Panc1 (cell line): ENCODE data around the gene ASCC1. TPM values are rescaled to one million over a fixed set of nuclear protein-coding genes. Genes with fewer than 3 reads are reported as not detected.

ENCODE experiments used
- ATAC-seq: fragments of 200-7000 bp; cut with Tn5 transposase; 2 replicates; pipeline ENCODE4 v1.9.1; 2020; ENCODE audit warnings: mild to moderate bottlenecking, moderate library complexity
- BruUV-seq: library from RNA; stranded (reverse); fragments of 400-500 nt; replicated peaks from 2 replicates; lab custom pipeline; 2021; lab: Mats Ljungman, UMichigan
- CTCF ChIA-PET: fragments of 300-600 bp; sonication (Branson Sonifier 250); formaldehyde crosslinking; loops from one replicate; lab custom pipeline; 2022; ENCODE audit warnings: antibody characterized with exemption; lab: Charles Lee
- POLR2A ChIA-PET: fragments of 300-600 bp; sonication (Branson Sonifier 250); formaldehyde crosslinking; loops from one replicate; lab custom pipeline; 2022; ENCODE audit warnings: antibody characterized with exemption; lab: Charles Lee
- DNase-seq: peaks from one replicate; pipeline ENCODE4 v3.0.0-alpha.2; 2010; ENCODE audit warnings: low read depth, low spot score
- H3K27ac ChIP-seq: 2 replicates; pipeline ENCODE4 v1.5.1; 2011; ENCODE audit warnings: mild to moderate bottlenecking, low read length, inconsistent platforms
- H3K27me3 ChIP-seq: fragments of 200-500 bp; sonication (Bioruptor generic); 2 replicates; pipeline ENCODE4 v1.6.0; 2014; ENCODE audit warnings: low read length, inconsistent platforms; ENCODE audit not compliant: control insufficient read depth, insufficient read depth
- H3K36me3 ChIP-seq: fragments of 200-500 bp; sonication (Bioruptor generic); 2 replicates; pipeline ENCODE4 v1.5.1; 2014; ENCODE audit warnings: inconsistent platforms, mild to moderate bottlenecking, low read length, moderate library complexity; ENCODE audit not compliant: control insufficient read depth, insufficient read depth
- H3K4me1 ChIP-seq: 2 replicates; pipeline ENCODE4 v1.5.1; 2011; ENCODE audit warnings: inconsistent platforms, mild to moderate bottlenecking, low read length, moderate library complexity; ENCODE audit not compliant: control insufficient read depth, insufficient read depth
- H3K4me3 ChIP-seq, 2 experiments: 2 replicates each; pipeline ENCODE4 v1.5.1; 2011 to 2012; ENCODE audit warnings: low read depth in 2 of 2, low read length in 2 of 2, mild to moderate bottlenecking in 2 of 2, inconsistent platforms in 1 of 2, moderate library complexity in 1 of 2
- H3K9me3 ChIP-seq: fragments of 200-500 bp; sonication (Bioruptor generic); 2 replicates; pipeline ENCODE4 v1.5.1; 2014; ENCODE audit warnings: low read depth, mild to moderate bottlenecking, inconsistent platforms, low read length, moderate library complexity; ENCODE audit not compliant: control insufficient read depth, insufficient read depth
- CTCF ChIP-seq: fragments of 450-650 bp; IDR thresholded peaks from 2 replicates; pipeline ENCODE4 v1.5.1; 2017; ENCODE audit warnings: mild to moderate bottlenecking
- POLR2AphosphoS5 ChIP-seq: IDR thresholded peaks from 2 replicates; pipeline ENCODE4 v1.6.1; 2012; ENCODE audit warnings: mild to moderate bottlenecking, low read depth, low read length, moderate library complexity
- REST ChIP-seq, 2 experiments: IDR thresholded peaks; 2 replicates each; pipeline ENCODE4 v1.6.1; 2011 to 2012; ENCODE audit warnings: low read depth in 2 of 2, control low read depth in 1 of 2, low read length in 1 of 2, mild to moderate bottlenecking in 1 of 2, moderate library complexity in 1 of 2; ENCODE audit not compliant: insufficient read depth in 1 of 2
- SIN3A ChIP-seq: IDR thresholded peaks from 2 replicates; pipeline ENCODE4 v1.6.1; 2012; ENCODE audit warnings: low read depth, mild to moderate bottlenecking, low read length, moderate library complexity, borderline replicate concordance; ENCODE audit not compliant: insufficient read depth
- TCF7L2 ChIP-seq: IDR thresholded peaks from 2 replicates; pipeline ENCODE4 v1.6.1; 2011; ENCODE audit warnings: mild to moderate bottlenecking, low read depth, low read length, inconsistent platforms
- in situ Hi-C: cut with HindIII; loops from 2 replicates; pipeline ENCODE4 v1.10.0; 2016; ENCODE audit warnings: low sequenced_read_pairs, low pct_unique_long_range_greater_than_20kb
- intact Hi-C: fragments of 100-400 bp; cut with micrococcal nuclease; formaldehyde crosslinking; loops from one replicate; pipeline ENCODE4 v1.10.0; 2022; ENCODE audit not compliant: unreplicated experiment
- total RNA-seq: library from RNA; stranded (reverse); gene quantifications from one replicate; pipeline ENCODE4 v1.2.1, GENCODE V29; 2021; ENCODE audit not compliant: unreplicated experiment

The ASCC1 gene
- total RNA-seq, 1 experiment from 2014 or later, result 114 TPM

- intact Hi-C loops, result no loop called here
- POLR2A ChIA-PET, result interaction anchor here (0.5 to 0.6 kb wide), 3 partner anchors 155 to 1422 kb away, joined by 3 to 6 read pairs (median 4); no protein-coding TSS in a partner anchor
- no peaks in the 10 kb centered on the region for H3K9me3 ChIP-seq
These were observed 155.9 kb downstream of the ASCC1 start for GRCh38 chr10:72059843-72060822.

More at GRCh38 chr10:72059843-72060822, 155.9 kb downstream of the ASCC1 start:
- Histone ChIP-seq H3K4me3 (no peak overlapping the region), H3K27me3 (no peaks in the 10 kb centered on the region), H3K4me1 (peaks cover 38% of the 10 kb centered on the region), H3K27ac (peak overlapping the region; percentile 67; the same call in 1 of the 2 replicates), H3K36me3 (no peaks in the 10 kb centered on the region)
- ATAC-seq (no peak), DNase-seq (no peak)
- TF ChIP-seq POLR2AphosphoS5, result no peak
- no peak for TF ChIP-seq TCF7L2
- TF ChIP-seq SIN3A, result no peak
- no peak for TF ChIP-seq CTCF
- TF ChIP-seq REST (IDR thresholded peaks at IDR 0.05; ENCODE audit: insufficient read depth in 1 of 2, low read depth in 2 of 2, low read length in 1 of 2), result no peak
- no TSS peak for BruUV-seq
- CTCF ChIA-PET, result interaction anchor here (0.6 to 1.5 kb wide), 3 partner anchors 12 to 363 kb away, joined by 3 to 5 read pairs (median 3); no protein-coding TSS in a partner anchor
- in situ Hi-C loops, result no loop called here
